ENCODE measurements around the gene CDR2L.
A peak's percentile ranks its signal among the peaks of the same experiment; 100 is the strongest.
"Not testable (repeated sequence)": the region's sequence is repeated elsewhere in the genome, so short reads cannot be mapped to it uniquely, and the experiment has no call there.

CDR2L gene

DNA sequence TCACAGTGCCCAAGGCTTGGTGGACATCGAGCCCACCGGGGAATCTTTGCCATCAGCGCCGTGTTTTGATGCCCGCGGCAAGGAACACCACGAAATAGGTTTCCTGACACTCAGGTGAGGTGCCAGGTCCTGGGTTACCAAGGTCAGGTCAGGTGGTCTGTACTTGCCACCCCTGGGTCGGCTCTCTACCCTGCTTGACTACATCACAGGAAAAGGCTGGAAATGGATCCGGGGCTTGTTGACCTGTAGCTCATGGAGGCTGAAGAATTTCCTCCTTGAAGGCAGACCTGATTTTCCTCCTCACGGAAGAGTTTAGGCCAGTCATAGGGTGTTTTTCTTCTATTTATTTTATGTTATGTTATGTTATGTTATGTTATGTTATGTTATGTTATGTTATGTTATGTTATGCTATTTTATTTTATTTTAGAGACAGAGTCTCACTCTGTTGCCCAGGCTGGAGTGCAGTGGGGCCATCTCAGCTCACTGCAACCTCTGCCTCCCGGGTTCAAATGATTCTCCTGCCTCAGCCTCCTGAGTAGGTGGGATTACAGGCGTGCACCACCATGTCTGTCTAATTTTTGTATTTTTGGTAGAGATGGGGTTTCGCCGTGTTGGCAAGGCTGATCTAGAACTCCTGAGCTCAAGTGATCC, 4.6 kb upstream of the CDR2L start:
- not testable (repeated sequence) for DNase-seq

DNA sequence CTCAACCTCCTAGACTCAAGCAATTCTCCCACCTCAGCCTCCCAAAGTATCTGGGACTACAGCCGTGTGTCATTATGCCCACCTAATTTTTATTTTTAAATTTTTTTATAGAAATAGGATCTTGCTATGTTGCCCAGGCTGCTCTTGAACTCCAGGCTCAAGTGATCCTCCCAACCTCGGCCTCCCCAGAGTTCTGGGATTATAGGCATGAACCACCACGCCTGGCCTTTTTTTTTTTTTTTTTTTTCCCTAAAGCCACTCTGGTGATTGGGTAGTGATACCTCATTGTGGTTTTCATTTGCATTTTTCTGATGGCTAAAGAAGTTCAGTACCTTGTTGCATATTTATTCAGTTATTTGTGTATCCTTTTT, 1.2 kb upstream of the CDR2L start:
- DNase-seq, result no peak

DNA sequence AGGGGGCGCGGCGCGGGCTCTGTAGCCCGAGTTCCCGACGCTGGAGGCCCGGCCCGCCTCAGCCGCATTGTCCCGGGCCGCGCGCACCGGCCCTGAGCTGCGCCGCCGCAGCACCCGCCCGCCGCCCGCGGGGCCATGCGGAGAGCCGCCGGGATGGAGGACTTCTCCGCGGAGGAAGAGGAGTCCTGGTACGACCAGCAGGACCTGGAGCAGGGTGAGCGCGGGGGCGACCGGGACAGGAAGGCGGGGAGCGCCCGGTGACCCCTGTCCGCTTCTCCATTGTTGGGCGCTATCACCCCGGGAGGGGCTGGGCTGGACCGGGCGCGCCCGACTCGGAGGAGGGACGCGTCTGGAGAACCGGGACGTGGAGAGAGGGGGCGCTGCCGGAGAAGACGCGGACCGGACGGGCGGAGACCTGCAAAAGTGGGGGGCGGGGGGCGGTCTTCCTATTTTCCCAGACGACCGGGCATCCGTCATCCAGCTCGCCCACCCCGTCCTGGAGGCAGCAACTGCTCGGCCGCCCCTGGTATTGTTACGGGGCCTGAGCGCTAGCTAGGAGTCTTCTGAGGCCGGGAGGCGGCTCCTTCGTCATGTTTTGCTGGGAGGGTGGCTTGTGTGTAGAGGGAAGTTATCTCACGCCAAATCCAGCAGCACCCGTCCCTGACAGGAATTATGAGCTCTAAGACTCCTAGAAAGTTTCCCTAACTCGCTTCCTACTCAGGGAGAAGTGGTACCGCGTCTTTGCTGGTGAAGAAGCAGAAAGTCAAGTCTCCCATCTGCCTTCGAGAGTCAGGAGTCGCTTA, 678 bp downstream of the CDR2L start:
- DNase-seq, result peak; percentile 9

DNA sequence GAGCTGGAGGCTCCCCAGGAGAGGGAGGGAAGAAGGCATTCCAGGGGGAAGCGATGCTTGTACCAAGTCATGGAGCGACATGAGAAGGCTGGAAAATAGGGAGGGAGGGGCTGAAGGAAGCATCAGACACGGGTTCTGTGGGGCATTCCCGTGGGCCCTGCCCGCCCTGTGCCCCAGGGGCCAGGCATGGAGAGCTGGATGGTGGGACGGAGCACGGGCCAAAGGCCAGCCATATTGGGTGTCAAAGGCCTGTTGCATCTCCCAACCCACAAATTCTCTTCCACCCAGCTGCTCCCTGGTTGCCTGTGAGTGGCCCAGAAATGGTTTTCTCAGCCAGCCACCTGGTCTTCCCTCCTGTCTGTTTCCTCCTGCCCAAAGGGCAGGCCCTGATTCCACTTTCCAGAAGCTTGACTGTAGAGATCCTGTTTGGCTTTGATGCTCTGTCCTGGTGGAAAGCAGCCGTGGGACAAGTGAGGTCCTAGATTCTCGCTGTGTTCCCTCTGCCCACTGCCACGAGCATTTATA, 3.2 kb downstream of the CDR2L start:
- no peak for DNase-seq

DNA sequence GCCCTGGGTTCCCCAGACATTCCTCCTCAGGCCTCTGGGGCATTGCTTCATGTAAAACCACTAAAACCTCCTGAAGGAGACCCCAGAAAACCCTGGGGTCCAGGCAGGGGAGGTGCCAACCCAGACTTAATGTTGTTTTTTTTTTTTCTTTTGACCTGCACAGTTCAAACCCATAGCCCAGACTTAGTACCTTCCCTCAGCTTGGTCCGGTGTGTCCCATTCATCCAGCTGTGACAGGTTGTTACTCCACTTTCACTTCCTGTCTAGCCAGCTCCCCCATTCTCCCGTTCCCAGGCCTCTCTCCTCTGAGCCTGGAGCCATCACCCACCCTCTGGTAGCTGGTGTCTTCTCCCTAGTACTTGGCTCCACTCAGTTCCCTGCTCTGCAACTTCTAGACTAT, 4.8 kb downstream of the CDR2L start:
- no peak for DNase-seq

DNA sequence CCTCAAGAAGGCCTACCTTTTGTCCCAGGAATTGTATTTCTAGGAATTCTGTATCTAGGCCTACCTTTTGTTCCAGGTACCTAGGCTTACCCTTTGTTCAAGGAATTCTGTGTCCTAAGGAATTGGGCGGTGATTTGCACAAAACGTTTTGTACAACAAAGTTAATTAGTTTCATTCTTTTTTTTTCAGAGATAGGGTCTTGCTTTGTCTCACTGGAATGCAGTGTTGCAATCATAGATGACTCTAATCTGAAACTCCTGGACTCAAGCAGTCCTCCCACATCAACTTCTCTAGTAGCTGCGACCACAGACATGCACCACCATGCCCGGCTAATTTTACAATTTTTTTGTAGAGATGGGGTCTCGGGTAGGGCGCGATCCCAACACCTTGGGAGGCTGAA, 7.0 kb downstream of the CDR2L start:
- no peak for DNase-seq

DNA sequence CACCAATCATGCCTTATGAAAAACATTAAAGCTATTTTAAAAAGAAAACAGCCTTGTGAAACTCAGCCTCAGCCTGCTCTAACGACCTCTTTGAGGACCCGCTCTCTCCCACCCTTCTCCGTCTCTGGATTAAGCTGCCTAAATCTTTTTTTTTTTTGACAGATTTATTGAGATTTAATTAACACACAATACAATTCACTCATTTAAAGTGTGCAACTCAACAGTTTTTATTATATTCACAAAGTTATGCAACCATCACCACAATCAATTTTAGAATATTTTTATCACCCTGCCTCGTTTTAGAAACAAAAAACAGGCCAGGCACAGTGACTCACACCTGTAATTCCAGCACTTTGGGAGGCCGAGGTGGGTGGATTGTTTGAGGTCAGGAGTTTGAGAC, 8.4 kb downstream of the CDR2L start:
- no peak for DNase-seq

DNA sequence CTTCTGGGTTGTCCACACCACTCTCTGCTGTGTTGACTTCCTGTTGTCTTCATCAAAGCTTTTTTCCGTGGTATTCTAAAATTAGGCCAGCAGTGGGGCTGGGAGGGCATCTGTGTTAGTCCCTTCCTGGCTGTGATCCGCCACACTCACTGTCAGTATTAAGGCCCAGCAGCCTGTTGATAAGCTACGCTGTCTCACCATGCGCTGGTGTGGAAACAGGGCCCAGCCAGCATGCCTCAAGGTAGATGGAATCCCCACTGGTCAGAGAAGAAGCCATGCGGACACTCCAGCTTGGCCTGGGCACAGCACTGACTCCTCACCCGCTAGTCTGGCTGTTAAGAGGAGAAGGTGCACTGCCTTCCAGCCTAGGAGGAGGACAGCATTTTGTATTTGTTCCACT, 11.4 kb downstream of the CDR2L start:
- no peak for DNase-seq

DNA sequence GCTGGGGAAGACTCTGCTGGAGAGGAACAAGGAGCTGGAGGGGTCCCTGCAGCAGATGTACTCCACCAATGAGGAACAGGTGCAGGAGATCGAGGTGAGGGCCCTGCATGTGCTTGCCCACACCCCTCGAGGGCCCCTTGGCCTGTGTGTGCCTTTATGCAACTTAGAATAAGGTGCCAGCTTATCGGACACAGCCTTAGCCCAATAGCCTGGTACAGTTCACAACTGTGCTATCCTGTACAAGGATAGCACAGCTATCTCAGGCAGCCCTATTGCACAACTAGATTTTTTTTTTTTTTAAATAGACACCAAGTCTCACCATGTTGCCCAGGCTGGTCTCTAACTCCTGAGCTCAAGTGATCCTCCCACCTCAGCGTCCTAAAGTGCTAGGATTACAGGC, 12.1 kb downstream of the CDR2L start:
- DNase-seq, result no peak

DNA sequence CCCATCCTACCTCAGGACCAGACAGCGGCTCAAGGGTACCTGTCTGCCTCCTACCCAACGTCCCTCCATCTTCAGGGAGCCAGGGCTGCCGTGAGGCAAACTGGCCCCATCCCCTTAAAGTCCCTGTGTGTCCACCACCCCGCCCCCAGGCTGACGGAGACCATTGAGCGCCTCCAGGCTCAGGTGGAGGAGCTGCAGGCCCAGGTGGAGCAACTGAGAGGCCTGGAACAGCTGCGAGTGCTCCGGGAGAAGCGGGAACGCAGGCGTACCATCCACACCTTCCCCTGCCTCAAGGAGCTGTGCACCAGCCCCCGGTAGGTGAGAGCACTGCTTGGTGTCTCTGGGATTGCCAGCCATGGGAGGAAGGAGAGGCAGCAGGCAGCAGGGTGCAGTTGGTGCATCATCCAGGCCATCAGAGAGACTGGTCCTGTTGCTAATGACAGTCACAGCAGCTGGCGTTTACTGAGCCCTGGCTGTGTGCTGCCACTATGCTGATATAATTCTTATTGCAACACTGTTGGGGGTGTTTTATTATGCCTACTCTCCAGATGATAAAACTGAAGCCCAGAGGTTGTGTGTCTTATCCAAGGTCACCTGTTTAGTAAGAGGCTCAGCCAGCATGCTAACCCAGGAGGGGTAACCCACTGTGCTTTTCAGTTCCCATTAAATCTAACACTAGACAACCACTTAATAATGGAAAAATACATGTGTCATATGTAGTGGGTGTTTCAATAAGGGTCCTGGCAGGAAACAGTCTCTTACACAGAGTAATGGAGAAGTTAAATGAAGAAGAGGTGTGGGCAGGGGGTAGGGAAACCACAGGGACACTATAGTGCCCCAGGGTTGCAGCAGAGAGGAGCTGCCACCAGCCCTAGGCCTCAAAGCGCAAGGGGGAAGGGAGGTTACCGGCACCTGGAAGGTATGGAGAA, 14.7 kb downstream of the CDR2L start:
- DNase-seq, result no peak

DNA sequence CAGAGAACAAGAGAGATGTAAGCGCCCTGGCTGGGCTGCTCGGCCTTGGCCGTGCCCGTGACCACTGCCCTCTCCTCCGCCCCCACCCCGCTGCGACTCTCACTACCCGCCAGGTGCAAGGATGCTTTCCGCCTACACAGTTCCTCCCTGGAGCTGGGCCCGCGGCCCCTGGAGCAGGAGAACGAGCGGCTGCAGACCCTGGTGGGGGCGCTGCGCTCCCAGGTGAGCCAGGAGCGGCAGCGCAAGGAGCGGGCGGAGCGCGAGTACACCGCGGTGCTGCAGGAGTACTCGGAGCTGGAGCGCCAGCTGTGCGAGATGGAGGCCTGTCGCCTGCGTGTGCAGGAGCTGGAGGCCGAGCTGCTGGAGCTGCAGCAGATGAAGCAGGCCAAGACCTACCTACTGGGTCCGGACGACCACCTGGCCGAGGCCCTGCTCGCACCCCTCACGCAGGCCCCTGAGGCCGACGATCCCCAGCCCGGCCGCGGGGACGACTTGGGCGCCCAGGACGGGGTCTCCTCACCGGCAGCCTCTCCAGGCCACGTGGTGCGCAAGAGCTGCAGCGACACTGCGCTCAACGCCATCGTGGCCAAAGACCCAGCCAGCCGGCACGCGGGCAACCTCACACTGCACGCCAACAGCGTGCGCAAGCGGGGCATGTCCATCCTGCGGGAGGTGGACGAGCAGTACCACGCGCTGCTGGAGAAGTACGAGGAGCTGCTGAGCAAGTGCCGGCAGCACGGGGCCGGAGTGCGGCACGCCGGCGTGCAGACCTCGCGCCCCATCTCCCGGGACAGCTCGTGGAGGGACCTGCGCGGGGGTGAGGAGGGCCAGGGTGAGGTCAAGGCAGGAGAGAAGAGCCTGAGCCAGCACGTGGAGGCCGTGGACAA, 15.9 kb downstream of the CDR2L start:
- no peak for DNase-seq

DNA sequence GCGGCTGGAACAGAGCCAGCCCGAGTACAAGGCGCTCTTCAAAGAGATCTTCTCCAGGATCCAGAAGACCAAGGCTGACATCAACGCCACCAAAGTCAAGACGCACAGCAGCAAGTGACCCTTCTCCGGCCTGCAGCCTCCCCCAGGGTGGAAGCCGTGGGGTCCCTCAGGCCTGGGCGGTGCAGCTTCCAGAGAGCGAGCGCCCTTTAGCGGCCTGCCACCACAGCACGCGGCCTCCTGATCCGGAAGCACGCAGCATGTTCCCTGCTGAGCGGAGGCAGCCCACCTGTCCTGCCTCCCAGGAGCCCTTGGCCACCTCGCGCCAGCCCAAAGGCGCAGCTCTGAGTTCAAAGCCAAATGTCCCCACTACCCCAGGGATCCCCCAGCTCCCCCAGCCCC, 16.5 kb downstream of the CDR2L start:
- no peak for DNase-seq

DNA sequence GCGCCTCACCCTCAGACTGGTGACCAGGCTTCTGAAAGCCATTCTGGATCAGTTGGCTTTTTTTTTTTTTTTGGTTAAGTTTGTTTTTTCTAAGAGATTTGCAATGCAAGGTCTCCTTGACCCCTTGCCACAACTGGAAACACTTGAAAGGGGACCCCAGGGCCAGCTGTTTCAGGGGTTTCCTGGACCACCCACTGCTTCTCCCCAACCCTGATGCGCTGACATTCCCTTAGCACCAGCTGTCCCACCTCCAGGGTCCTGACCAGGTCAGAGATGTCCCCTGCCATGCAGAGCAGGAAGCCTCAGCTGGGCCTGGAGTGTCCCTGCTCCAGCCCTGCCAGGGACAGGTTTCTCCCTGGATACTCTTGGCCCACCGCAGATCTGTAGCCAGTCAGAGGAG, 16.9 kb downstream of the CDR2L start:
- no peak for DNase-seq

DNA sequence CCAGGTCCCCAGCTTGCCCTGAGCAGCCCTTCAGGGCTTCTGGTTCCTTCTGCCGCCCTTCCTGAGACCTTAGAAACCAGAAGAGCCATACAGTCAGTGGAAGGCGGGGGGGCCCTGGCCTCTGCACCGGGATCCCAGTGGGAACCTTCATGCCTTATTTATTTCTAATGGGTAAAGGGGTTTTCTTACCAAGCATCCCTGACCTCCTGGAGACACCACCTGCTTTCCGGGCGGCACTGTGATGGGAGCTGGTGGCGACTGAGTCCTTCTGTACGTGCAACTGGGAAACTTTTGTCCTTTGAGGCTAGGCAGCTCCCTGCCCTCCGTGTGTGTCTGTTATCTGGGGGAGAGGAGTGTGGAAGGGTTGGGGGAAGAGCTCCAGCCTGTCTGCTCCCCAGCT, 17.9 kb downstream of the CDR2L start:
- no peak for DNase-seq

DNA sequence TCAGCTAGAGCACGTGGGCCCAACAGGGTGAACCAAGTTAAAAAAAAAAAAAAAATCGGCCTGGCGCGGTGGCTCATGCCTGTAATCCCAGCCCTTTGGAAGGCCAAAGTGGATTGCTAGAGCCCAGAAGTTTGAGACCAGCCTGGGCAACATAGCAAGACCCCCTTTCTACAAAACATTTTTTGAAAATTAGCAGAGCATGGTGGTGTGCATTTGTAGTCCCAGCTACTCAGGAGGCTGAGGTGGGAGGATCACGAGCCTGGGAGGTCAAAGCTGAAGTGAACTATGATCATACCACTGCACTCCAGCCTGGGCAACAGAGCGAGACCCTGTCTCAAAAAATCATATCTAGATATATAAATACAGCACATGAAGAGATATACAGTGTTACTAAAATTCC, 18.7 kb downstream of the CDR2L start:
- DNase-seq, result not testable (repeated sequence)

DNA sequence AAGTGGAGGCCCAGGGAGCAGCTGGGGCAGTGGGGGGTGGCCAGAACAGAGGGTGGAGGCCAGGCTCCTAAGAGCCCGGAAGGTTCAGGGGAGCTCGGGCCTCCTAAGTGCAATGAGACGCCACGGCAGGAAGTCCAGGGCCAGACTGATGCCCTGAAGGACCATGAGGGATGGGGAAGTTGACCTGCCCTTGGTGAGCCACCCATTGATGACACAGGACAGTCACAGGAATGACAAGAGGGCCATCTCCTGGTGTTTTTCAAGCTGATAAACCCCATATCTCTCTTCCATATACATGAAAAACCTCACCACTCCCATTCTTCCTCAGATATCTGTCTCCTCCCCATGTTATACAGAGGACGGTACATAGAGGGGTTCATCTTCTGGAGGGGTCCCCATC, 19.2 kb downstream of the CDR2L start:
- DNase-seq, result no peak

DNA sequence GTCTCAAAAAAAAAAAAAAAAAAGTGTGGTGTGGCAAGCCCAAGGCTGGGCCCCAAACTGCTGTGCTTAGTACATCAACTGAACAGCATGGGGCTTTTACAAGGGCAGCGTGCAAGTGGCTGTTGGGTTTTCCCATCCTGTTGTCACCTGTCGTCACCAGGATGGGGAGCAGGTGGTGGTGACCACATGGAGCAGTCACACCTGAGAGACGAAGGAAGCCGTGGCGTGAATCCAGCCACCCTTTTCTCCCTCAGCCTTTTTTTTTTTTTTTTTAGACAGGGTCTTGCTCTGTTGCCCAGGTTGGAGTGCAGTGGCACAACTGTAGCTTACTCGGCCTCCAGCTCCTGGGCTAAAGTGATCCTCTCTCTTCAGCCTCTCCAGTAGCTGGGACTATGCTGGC, 20.9 kb downstream of the CDR2L start:
- no peak for DNase-seq

DNA sequence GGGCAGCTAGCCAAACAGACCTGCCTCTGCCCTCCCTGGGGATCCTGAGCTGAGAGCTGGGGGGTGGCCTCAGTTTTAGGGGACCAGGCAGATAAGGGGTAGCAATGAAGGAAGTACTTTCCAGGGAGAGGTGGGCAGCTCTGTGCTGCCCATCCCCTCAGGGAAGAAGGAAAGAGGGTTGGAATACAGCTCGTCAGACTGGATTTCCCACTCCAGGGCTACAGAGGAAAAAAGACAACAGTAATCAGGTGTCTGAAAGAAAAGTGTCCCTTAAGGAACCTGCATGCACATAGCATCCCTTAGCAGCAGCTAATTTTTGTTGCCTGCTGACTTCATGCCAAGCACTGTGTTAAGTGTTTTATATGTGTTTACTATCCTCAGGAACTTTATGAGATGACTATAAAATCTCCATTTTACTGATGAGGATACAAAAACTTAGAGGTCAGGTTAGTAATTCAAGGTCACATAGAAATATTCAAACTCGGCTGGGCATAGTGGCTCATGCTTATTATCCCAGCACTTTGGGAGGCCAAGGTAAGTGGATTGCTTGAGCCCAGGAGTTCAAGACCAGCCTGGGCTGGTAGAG, 21.8 kb downstream of the CDR2L start:
- DNase-seq, result no peak

DNA sequence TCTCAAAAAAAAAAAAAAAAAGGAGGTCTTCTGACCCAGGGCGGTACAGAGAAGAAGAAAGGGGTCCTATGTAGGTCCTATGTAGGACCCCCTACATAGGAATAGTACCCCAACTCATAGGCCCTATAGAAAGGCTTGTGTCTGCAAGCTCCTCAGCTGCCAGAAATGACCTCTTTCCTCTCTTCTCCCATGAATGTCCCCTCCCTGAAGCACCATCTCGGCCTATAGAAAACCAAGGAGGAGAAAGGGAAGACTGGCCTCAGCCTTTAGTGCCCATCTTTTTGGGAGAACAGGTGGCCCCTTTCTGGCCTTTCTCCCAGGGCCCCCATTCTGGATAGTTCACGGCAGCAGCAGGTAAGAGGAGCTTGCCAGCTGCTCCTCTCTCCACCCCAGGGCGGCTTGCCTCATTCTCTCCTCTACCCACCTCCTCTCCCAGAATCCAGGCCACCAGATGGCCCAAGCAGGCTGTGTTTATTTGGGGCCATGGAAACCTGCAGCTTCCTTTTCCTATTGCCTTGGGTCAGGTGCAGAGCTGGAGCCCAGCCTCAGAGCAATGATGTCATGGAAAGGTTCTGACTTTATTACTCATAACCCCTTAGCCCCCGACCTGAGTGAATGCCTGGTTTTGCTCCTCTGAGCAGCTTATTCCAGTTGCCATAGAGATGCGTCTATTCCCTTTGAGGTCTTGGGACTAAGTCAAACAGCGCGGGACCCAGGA, 23.4 kb downstream of the CDR2L start:
- no peak for DNase-seq

DNA sequence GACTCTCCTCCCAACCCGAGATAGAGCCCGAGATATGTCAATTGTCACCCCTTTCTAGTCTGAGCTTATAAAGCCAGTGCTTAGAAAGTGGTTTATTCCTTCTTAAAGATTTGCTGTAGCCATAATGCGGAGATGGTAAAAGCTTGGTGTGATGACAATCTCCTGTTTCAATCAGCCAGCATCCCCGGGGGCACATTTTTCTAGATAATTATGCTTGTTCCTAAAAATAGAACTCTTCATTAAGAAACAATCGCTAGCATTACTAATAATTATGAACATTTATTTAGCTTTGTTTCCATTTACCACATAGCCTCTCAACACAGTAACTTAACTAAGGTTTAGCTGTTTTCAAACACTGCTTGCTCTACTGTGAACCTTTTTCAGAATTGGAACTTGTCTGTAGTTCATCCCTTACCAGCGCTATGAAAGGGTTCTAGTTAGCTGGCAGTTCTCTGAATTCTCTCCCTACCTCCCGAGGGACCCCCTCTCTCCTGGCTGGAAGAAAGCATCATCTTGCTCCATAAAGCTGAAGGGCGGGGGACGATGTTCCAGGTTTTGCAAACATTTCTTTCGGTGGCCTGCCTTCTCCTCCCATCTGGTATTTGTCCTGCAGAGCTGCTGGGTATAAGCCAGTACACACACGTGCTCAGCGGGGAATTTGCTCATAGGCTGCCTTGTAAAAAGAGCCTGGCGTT, 24.1 kb downstream of the CDR2L start:
- no peak for DNase-seq

DNA sequence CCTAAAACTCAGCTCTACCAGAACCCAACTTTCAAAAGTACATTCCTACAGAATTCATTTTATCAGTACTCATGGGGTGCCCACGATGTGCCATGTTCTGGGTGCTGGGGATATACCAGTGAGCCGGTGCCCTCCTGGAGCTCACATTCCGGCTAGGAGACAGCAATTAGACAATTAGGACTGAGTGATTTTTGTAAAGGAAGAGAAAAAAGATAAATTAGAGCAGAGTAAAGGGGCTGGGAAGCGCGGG, 24.6 kb downstream of the CDR2L start:
- DNase-seq, result no peak
